Peyer's patch (tissue), 4 donors: ENCODE results near the gene DHFR2. TPM values are rescaled to one million over a fixed set of nuclear protein-coding genes. Genes with fewer than 3 reads are reported as not detected.

Experiments used
- DNase-seq, 3 donors: peaks; one replicate each; pipeline ENCODE4 v3.0.0-alpha.2; 2017 to 2019
- H3K27ac ChIP-seq, 4 donors: fragments of 200-600 bp; sonication (generic); one replicate each; pipeline ENCODE4 v1.5.1; 2016 to 2019
- H3K27me3 ChIP-seq, 2 donors: fragments of 200-600 bp; sonication (generic); one replicate each; pipeline ENCODE4 v1.5.1; 2019
- H3K36me3 ChIP-seq, 3 donors: fragments of 200-600 bp; sonication (generic); one replicate each; pipeline ENCODE4 v1.5.1; 2016 to 2019
- H3K4me1 ChIP-seq, 4 donors: fragments of 200-600 bp; sonication (generic); one replicate each; pipeline ENCODE4 v1.5.1; 2016 to 2019
- H3K4me3 ChIP-seq, 4 donors: fragments of 200-600 bp; sonication (generic); 1 replicate in 3 of 4; 2 replicates in 1 of 4; pipeline ENCODE4 v1.5.1; 2016 to 2019; ENCODE audit warnings: mild to moderate bottlenecking in 1 of 4
- H3K9me3 ChIP-seq, 4 donors: fragments of 200-600 bp; sonication (generic); one replicate each; pipeline ENCODE4 v1.5.1; 2016 to 2019; ENCODE audit warnings: mild to moderate bottlenecking in 1 of 4
- CTCF ChIP-seq, 6 experiments: fragments of 450-650 bp in 4 of 6; fragments of 200-600 bp in 2 of 6; sonication (generic) in 1 of 6; IDR thresholded peaks; one replicate each; pipeline ENCODE4 v1.5.1; 2017 to 2019; ENCODE audit warnings: antibody characterized with exemption in 6 of 6, mild to moderate bottlenecking in 3 of 6, moderate library complexity in 1 of 6
- POLR2A ChIP-seq, 2 donors: fragments of 450-650 bp; IDR thresholded peaks; one replicate each; pipeline ENCODE4 v1.5.1; 2017; ENCODE audit warnings: antibody characterized with exemption in 2 of 2, mild to moderate bottlenecking in 2 of 2, moderate library complexity in 2 of 2
- total RNA-seq, 4 donors: library from RNA; depleted of rRNA; stranded (reverse); fragments of >200 nt; gene quantifications; one replicate each; pipeline ENCODE4 v1.1.0, GENCODE V29; 2016

The DHFR2 gene
- total RNA-seq, 4 donors from 2014 or later: 5.2 to 10.0 (median 6.0) TPM

DNA sequence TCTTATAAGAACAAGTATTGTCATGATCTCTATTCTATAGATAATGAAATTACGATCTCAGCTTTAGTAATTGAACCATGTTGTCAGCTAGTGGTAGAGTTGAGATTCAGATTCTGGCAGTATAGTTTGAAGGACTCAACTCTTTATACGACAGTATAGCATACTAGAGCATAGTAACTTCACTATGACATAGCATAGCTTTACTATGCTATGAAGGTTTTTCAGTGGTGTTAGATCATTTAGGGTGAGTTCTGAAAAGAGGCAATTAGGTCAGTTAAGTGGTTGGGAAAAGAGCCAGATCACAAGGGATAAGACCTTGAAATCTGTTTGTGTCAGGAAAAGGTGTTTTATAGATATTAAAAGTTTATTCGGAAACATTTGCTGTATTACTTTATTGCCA, 42.4 kb downstream of the DHFR2 start:
- Histone ChIP-seq H3K4me3 (no peak overlapping the region), H3K36me3 (peaks cover 0 to 4% (median 0%) of the 10 kb centered on the region in 3 donors), H3K27me3 (no peaks in the 10 kb centered on the region), H3K4me1 (no peaks in the 10 kb centered on the region), H3K9me3 (no peaks in the 10 kb centered on the region), H3K27ac (no peak overlapping the region)
- no peak for DNase-seq
- TF ChIP-seq CTCF (IDR thresholded peaks at IDR 0.05) (no peak), POLR2A (IDR thresholded peaks at IDR 0.05) (no peak)

DNA sequence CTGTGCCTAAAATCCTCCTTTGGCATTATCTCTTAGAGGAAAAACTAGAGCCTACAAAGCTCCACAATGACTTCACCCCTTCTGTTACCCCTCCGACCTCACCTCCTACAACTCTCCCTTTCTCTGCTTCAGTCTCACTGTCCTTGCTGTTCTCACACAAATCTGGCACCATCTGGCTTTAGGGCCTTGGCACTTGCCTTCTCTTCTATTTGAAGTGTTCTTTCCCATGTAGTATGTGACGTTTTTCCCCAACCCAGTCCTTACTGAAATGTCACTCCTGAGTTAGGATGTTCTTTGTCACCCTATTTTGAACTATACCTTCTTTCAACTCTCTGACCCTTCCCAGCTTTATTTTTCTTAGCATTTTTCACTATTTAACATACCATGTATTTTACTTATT, 43.1 kb downstream of the DHFR2 start:
- Histone ChIP-seq H3K27ac (no peak overlapping the region), H3K4me1 (no peaks in the 10 kb centered on the region), H3K4me3 (no peak overlapping the region), H3K27me3 (no peaks in the 10 kb centered on the region), H3K36me3 (peaks cover 0 to 4% (median 0%) of the 10 kb centered on the region in 3 donors), H3K9me3 (no peaks in the 10 kb centered on the region)
- DNase-seq: no peak
- TF ChIP-seq POLR2A (IDR thresholded peaks at IDR 0.05) (no peak), CTCF (IDR thresholded peaks at IDR 0.05) (no peak)

- Histone ChIP-seq H3K27me3 (no peaks in the 10 kb centered on the region), H3K36me3 (peaks cover 0 to 4% (median 0%) of the 10 kb centered on the region in 3 donors), H3K9me3 (no peaks in the 10 kb centered on the region), H3K4me3 (no peak overlapping the region), H3K4me1 (no peaks in the 10 kb centered on the region), H3K27ac (no peak overlapping the region)
- TF ChIP-seq POLR2A (IDR thresholded peaks at IDR 0.05): no peak
- no peak for TF ChIP-seq CTCF (IDR thresholded peaks at IDR 0.05)
- no peak for DNase-seq
Measured at GRCh38 chr3:94015025-94015424, 47.7 kb downstream of the DHFR2 start.

- Histone ChIP-seq H3K9me3 (no peaks in the 10 kb centered on the region), H3K36me3 (no peaks in the 10 kb centered on the region), H3K4me3 (no peak overlapping the region), H3K27me3 (no peaks in the 10 kb centered on the region), H3K4me1 (no peaks in the 10 kb centered on the region), H3K27ac (no peak overlapping the region)
- no peak for DNase-seq
- TF ChIP-seq CTCF (IDR thresholded peaks at IDR 0.05) (no peak), POLR2A (IDR thresholded peaks at IDR 0.05) (no peak)
Measured at GRCh38 chr3:94012185-94012584, 50.5 kb downstream of the DHFR2 start.

GRCh38 chr3:94011233-94011711, 51.4 kb downstream of the DHFR2 start:
- peaks cover 0 to 4% (median 0%) of the 10 kb centered on the region in 3 donors for H3K36me3 ChIP-seq
- H3K4me1 ChIP-seq: no peaks in the 10 kb centered on the region
- H3K27me3 ChIP-seq: no peaks in the 10 kb centered on the region
- H3K27ac ChIP-seq: no peak overlapping the region
- no peaks in the 10 kb centered on the region for H3K9me3 ChIP-seq
- no peak for DNase-seq
- no peak for TF ChIP-seq CTCF (IDR thresholded peaks at IDR 0.05)
- no peak for TF ChIP-seq POLR2A (IDR thresholded peaks at IDR 0.05)
- no peak overlapping the region for H3K4me3 ChIP-seq

- H3K27me3 ChIP-seq: no peaks in the 10 kb centered on the region
- H3K27ac ChIP-seq: no peak overlapping the region
- H3K9me3 ChIP-seq: no peaks in the 10 kb centered on the region
- no peaks in the 10 kb centered on the region for H3K4me1 ChIP-seq
- no peak for DNase-seq
- H3K4me3 ChIP-seq: no peak overlapping the region
- peaks cover 0 to 4% (median 0%) of the 10 kb centered on the region in 3 donors for H3K36me3 ChIP-seq
- no peak for TF ChIP-seq CTCF (IDR thresholded peaks at IDR 0.05)
- TF ChIP-seq POLR2A (IDR thresholded peaks at IDR 0.05): no peak
Measured at GRCh38 chr3:94009608-94010007, 53.1 kb downstream of the DHFR2 start.
